ENCODE results near the gene AMBP.
"Not testable (repeated sequence)": the region's sequence is repeated elsewhere in the genome, so short reads cannot be mapped to it uniquely, and the experiment has no call there.

The AMBP gene

DNA sequence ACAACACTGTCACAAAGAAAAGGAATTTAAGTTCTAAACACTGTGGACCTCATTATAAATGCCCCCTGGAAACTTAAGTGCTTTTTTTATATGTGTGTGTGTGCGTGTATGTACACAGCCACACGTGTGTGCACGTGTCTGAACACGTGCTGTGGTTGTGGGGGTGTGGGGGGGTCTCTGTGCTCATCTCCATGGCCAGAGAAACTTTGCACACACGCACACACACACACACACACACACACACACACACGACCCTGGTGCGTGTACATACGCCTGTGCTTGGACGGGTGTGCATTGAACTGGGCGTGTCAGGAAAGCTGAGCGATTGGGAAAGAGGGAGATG lies 27.9 kb downstream of the AMBP start:
- no peak for DNase-seq

- no peak for DNase-seq
Observed at GRCh38 chr9:114049441-114050225, 28.5 kb downstream of the AMBP start.

- no peak for DNase-seq
Observed at GRCh38 chr9:114048533-114049415, 29.3 kb downstream of the AMBP start.

DNA sequence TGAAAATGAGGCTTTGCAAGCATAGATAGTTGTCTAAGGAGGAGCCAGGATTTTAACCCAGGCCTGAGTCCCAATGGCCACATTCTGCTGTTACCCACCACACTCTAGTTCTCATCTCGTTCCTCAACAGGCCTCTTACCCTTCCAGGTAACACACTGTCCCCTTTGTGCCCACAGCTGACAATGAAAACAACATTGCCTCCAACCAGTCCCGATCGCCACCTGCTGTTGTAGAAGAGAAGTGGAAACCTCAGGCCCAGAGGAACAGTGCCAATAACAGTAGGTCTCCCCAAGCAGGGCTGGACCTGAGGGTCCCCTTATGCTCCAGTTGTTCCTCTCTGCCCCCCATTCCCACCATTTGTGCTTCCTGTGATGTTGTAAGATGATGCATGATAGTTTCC lies 30.4 kb downstream of the AMBP start:
- DNase-seq: no peak

- no peak for DNase-seq
Observed at GRCh38 chr9:114046875-114047274, 31.2 kb downstream of the AMBP start.

- no peak for DNase-seq
Observed at GRCh38 chr9:114046237-114046755, 31.8 kb downstream of the AMBP start.

DNA sequence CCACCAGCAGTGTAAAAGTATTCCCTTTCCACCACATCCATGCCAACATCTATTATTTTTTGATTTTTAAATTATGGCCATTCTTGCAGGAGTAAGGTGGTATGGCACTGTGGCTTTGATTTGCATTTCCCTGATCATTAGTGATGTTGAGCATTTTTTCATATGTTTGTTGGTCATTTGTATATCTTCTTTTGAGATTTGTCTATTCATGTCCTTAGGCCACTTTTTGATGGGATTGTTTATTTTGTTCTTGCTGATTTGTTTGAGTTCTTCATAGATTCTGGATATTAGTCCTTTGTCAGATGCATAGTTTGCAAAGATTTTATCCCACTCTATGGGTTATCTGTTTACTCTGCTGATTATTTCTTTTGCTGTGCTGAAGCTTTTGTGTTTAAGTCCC lies 34.4 kb downstream of the AMBP start:
- DNase-seq: not testable (repeated sequence)

DNA sequence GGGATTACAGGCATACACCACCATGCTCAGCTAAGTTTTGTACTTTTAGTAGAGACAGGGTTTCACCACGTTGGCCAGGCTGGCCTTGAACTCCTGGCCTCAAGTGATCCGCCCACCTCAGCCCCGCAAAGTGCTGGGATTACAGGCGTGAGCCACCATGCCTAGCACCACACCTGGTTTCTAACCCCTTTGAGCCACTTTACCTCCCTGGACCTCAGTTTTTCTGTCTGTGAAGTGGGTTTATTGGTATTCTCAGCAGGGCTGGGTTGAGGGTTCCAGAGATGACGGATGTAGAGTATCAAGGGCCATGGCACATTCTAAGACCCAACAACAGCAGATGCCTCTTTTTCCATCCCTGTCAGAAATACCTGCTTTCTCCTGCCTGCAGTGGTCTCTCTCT lies 38.6 kb downstream of the AMBP start:
- no peak for DNase-seq

DNA sequence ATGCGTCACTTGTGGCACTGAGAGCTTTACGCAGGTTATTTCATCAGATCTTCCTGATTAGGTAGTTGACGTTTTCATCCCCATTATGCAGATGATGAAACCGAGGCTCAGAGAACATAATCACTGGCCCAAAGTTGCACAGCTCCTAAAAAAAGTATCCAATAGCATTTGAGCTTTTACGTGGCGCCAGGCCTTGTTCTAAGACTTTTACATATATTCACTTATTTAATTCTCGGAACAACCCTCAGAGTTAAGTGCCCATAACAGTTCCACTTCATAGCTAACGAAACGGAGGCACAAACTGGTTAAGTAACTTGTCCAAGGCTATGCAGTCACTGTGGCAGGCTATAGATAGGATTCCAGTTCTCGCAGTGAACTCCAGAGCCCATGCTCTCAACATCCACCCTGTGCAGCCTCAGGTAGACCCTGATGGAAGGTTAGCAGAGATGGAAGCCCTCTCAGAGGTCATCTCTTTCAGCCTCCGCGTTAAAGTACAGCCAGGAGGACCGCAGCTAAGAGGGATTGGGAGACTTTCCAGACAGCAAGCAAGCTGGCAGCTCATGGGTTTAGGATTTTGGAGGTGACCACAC lies 39.3 kb downstream of the AMBP start:
- no peak for DNase-seq

DNA sequence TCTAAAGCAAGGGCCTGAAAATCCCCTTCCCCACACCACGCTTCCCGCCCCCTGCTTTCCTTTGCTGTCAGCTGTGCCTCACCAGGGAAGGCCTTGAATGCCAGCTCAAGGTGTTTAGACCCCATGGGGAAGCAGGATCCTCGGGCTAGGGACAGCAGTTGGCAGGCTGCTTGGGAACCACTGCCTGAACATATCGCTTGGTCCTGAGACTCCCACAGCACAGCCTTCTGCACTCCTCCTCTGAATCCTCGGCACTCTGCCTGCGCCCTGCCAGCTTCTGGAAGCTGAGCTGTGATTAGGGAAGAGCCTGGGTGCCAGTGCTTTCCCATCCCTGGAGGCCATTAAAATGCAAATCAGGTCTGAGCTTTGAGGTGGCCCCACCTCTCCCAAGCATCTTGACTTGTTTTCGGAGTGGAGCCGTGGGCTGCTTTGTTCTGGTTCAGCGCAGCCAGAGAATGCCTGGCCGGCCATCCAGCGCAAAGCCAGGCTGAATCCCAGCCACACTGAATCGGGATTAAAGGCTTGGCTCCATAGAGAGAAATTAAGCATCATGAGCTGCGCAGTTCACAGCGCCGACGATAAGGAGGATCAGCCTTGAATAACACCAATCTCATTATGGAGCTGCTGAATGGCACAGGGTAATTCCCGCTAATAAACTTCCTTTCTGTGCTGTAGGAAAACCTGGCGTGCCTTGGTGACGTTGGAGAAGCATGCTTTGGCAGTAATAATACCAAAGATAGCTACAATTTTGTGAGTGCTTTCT lies 40.0 kb downstream of the AMBP start:
- DNase-seq: no peak

DNA sequence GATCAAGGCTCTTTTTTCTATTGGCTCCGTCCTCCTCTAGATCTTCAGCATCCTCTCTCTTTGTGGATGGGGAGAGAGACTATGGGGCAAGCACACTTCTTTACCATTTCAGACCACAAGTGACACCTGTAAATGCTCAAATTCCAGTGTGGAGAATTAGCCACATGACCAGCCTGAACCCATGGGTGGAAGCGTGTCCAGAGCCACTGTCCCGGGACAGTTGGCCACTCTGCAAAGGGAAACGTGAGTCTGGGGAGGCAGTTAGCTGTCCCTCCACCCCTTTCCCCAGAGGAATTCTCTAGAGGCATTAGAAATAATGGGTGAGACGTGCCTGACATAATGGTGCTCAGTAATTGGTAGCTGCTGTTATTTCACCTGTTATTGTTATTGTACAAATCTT lies 40.9 kb downstream of the AMBP start:
- no peak for DNase-seq

GRCh38 chr9:114035845-114036801 lies 42.0 kb downstream of the AMBP start:
- DNase-seq: no peak

DNA sequence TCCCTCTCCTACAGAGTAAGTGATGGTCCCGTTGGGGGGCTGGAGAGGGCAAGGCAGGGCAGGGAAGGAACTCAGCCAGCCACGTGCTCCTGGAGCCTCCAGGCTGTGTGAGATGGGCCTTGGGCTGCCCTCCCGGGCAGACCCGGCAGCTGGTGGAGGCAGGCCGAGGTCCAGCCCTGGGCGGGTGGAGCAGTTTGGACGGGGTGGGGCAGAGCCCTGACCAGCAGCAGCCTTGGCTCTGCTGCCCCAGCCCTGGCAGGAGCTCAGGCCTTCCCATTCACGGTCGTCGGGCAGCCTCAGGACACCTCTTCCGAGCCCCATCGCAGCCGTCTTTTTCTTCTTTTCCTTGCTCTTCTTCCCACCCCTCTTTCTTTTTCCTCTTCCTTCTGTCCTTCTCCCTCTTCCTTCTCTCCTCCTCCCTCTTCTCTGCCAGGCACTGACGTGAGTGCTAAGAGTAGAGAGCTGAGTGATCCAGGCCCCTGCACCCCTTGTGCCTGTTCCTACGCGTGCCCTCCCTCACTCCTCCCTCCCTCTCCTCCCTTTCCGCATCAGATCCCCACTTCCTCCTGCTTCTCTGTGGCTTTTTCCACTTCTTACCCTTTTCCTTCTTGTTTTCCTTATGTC lies 42.8 kb downstream of the AMBP start:
- no peak for DNase-seq

DNA sequence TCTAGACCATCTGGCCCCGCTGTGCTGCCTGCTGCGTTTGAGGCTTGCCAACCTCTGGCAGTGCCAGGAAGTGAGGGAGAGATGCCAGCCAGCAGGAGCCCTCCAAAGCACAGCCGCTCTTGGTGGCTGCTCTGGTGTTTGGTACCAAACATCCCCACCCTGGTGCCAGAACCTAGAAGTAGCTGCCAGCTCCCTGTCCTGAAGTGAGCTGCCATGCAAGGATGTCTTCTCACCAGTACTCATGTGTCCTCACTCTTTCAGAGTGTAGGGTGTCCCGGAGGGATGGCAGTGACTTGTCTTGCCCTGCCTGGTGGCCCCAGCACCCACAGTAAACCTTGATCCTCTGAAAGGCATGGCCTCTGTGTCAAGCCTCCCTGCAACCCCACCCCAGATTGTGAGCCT lies 43.4 kb downstream of the AMBP start:
- no peak for DNase-seq

- DNase-seq: no peak
Observed at GRCh38 chr9:114034196-114034595, 43.9 kb downstream of the AMBP start.

DNA sequence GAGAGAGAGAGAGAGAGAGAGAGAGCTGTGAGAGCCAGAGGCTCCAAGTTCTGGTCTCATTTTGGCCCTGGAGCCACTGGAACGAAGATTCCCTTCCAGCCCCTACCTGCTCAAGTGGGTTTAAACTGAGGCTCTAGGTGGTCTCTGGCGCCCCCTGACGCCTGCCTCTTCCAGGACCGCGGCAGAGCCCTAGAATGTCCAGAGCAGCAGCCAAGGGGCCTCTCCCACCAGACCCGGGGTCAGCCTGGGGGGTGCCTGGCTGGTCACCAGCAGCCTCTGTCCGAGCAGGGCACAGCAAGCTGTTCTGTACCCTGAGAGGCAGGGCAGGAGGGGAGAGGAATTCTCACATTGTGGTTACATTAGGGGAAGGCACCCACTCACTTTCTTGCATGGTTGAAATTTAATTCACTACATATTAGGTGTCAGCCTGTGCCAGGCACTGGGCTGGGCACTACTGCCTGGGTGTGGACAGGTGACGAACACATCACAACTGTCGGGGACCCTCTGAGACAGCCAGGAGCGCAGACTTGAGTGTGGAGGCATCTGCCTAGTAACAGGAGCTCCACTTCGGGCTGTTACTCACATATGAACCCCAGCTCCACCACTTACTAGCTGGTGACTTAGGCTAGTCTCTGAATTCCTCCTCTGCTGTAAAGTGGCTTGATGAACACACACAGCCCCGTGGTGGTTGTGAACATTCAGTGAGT lies 44.5 kb downstream of the AMBP start:
- DNase-seq: no peak

- no peak for DNase-seq
Observed at GRCh38 chr9:114031948-114032840, 45.9 kb downstream of the AMBP start.

- DNase-seq: no peak
Observed at GRCh38 chr9:114031037-114031630, 47.0 kb downstream of the AMBP start.

DNA sequence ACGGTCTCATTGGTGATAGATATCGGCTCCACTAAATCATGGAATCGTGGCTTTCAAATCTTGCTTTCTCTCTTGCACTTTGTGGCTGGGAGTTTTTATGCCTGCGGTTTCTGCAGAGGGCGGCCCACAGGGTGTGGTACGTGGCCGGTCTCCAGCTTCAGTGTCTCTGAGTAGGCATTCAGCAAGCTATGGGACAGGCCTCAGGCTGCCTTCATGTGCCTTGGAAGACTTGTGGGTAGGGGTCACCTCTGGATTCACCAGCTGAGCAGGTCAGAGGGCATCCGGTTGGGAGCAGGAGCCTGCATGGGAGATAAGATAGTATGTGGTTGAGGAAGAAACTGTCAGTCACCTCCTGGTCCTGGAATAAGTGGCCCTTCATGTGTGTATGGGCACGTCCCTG lies 47.7 kb downstream of the AMBP start:
- DNase-seq: no peak
